Measurements from ENCODE around the gene KCNQ1.

DNA sequence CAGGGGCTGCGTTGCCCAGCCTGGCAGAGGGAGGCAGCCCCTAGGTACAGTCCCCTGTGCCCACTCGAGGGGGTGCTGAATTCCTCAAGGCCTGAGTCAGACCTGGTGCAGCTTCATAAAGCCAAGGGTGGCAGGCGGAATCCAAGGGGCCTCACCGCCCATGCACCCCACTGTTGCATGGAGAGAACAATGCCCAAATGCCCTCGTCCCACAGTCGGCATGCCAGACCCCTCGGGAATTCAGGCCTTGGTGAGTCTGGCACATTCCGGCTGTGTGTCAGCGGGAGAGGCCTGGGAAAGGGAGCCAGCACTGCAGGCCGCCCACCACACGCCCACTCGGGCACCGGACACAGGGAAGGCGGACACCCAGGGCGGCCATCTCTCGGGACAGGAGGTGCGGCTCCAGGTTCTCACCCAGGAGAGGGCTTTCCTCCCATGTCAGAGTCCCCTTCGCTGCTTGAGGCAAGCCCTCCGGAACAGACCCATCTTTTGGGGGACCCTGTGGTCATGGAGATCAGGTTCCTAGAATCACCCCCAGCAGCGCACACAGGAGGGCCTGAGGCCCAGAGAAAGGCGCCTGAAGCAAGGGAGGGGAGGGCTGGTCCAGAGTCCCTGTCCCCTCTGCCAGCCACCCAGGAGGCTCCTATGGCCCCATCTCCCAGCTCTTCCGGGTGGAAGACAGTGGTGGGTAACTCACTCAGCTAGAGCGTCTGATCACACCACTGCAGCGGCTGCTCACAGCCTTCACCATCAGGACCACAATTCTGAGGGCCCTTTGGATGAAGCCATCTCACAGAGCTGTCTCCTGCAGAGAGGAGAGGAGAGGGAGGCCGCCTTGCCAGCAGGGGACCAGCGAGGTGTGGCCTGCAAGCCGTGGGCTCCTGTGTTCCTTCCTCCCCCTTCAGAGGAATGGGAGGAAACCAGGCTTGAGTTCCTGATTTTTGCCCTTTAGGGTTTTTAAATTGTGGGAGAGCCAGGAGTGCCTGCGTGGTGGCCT lies 286.6 kb downstream of the KCNQ1 start:
- TF ChIP-seq, protein P1, sequence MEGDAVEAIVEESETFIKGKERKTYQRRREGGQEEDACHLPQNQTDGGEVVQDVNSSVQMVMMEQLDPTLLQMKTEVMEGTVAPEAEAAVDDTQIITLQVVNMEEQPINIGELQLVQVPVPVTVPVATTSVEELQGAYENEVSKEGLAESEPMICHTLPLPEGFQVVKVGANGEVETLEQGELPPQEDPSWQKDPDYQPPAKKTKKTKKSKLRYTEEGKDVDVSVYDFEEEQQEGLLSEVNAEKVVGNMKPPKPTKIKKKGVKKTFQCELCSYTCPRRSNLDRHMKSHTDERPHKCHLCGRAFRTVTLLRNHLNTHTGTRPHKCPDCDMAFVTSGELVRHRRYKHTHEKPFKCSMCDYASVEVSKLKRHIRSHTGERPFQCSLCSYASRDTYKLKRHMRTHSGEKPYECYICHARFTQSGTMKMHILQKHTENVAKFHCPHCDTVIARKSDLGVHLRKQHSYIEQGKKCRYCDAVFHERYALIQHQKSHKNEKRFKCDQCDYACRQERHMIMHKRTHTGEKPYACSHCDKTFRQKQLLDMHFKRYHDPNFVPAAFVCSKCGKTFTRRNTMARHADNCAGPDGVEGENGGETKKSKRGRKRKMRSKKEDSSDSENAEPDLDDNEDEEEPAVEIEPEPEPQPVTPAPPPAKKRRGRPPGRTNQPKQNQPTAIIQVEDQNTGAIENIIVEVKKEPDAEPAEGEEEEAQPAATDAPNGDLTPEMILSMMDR (IDR thresholded peaks at IDR 0.05) = no peak
- TF ChIP-seq EZH2 (IDR thresholded peaks at IDR 0.05; ENCODE audit: borderline replicate concordance, insufficient read depth, low read depth, low read length, poor library complexity, severe bottlenecking) = no peak

Data from B cell (primary cell).